ENCODE data around the gene ZSWIM4. TPM values are rescaled to one million over a fixed set of nuclear protein-coding genes. Genes with fewer than 3 reads are reported as not detected.
A peak's percentile ranks its signal among the peaks of the same experiment; 100 is the strongest.

Gene ZSWIM4
- total and polyA plus RNA-seq, 2 of the 13 experiments (the other 11 are each of a cell fraction or from before 2014, with no cell fraction given): 0.33 to 0.86 TPM

- TF ChIP-seq RBM39 (IDR thresholded peaks at IDR 0.05; ENCODE audit: low read depth, low read length, poor library complexity, severe bottlenecking) (peak; percentile 30), HOXA9 (CRISPR knock-in tag; IDR thresholded peaks at IDR 0.05; ENCODE audit: borderline replicate concordance) (no peak), ZNF646 (CRISPR knock-in tag; IDR thresholded peaks at IDR 0.05) (no peak), ZNF574 (CRISPR knock-in tag; IDR thresholded peaks at IDR 0.05) (peak; percentile 35; the same call in 1 of the 2 replicates), PATZ1 (CRISPR knock-in tag; IDR thresholded peaks at IDR 0.05) (peak; percentile 63; the same call in 1 of the 2 replicates), NR2F2 (IDR thresholded peaks at IDR 0.05; ENCODE audit: borderline replicate concordance, low read depth) (peak; percentile 6; the same call in 1 of the 2 replicates), ZEB1 (IDR thresholded peaks at IDR 0.05; ENCODE audit: insufficient replicate concordance, low read depth) (no peak), AHR (CRISPR knock-in tag; IDR thresholded peaks at IDR 0.05) (no peak), HNRNPL (IDR thresholded peaks at IDR 0.05; ENCODE audit: low read depth, low read length) (peak; percentile 80), BRF2 (CRISPR knock-in tag; IDR thresholded peaks at IDR 0.05) (no peak), TCF7L2 (IDR thresholded peaks at IDR 0.05; ENCODE audit: low read depth, low read length) (no peak), PITX1 (CRISPR knock-in tag; IDR thresholded peaks at IDR 0.05) (no peak), KAT8 (CRISPR knock-in tag; IDR thresholded peaks at IDR 0.05) (peak; percentile 11; the same call in 1 of the 2 replicates), NONO (IDR thresholded peaks at IDR 0.05) (no peak), NONO (CRISPR knock-in tag; conservative IDR thresholded peaks at IDR 0.05) (0 out of 2 replicates have a peak, but pooled peaks have one; percentile 7), ZNF780A (CRISPR knock-in tag; IDR thresholded peaks at IDR 0.05) (no peak), CENPT (CRISPR knock-in tag; IDR thresholded peaks at IDR 0.05; ENCODE audit: low read depth) (no peak)
Measured at GRCh38 chr19:13881251-13881691, 86.0 kb downstream of the ZSWIM4 start (continued).
